Parathyroid adenoma (tissue), 2 donors: Measurements from ENCODE around the gene RANBP3.
A peak's percentile ranks its signal among the peaks of the same experiment; 100 is the strongest.

ENCODE experiments used
- H2AFZ ChIP-seq: fragments of 300-600 bp; sonication (generic); one replicate; pipeline ENCODE4 v1.7.0; 2017; ENCODE audit warnings: antibody characterized with exemption, mild to moderate bottlenecking
- H3K27ac ChIP-seq: fragments of 300-600 bp; sonication (generic); one replicate; pipeline ENCODE4 v1.7.0; 2017
- H3K27me3 ChIP-seq: fragments of 300-600 bp; sonication (generic); one replicate; pipeline ENCODE4 v1.7.0; 2017; ENCODE audit warnings: low read length; ENCODE audit not compliant: control insufficient read depth, insufficient read depth
- H3K36me3 ChIP-seq: fragments of 300-600 bp; sonication (generic); one replicate; pipeline ENCODE4 v1.7.0; 2017; ENCODE audit warnings: low read length; ENCODE audit not compliant: control insufficient read depth, insufficient read depth
- H3K4me1 ChIP-seq: fragments of 300-600 bp; sonication (generic); one replicate; pipeline ENCODE4 v1.7.0; 2017; ENCODE audit warnings: control low read depth
- H3K4me2 ChIP-seq: fragments of 300-600 bp; sonication (generic); one replicate; pipeline ENCODE4 v1.7.0; 2017; ENCODE audit warnings: low read length
- H3K4me3 ChIP-seq: fragments of 300-600 bp; sonication (generic); one replicate; pipeline ENCODE4 v1.7.0; 2017; ENCODE audit warnings: low read depth, low read length
- H3K79me2 ChIP-seq: fragments of 300-600 bp; sonication (generic); one replicate; pipeline ENCODE4 v1.7.0; 2017; ENCODE audit warnings: control low read depth
- H3K9ac ChIP-seq: fragments of 300-600 bp; sonication (generic); one replicate; pipeline ENCODE4 v1.7.0; 2017; ENCODE audit warnings: mild to moderate bottlenecking
- H3K9me3 ChIP-seq: fragments of 300-600 bp; sonication (generic); one replicate; pipeline ENCODE4 v1.7.0; 2017; ENCODE audit warnings: low read length; ENCODE audit not compliant: control insufficient read depth
- CTCF ChIP-seq: fragments of 300-600 bp; sonication (generic); IDR thresholded peaks from one replicate; pipeline ENCODE4 v1.7.0; 2017; ENCODE audit warnings: antibody characterized with exemption, mild to moderate bottlenecking
- donor health status: primary hyperparathyroidism.

RANBP3 gene

GRCh38 chr19:5956323-5956722 is 21.6 kb downstream of the RANBP3 start:
- H3K4me3 ChIP-seq, result peak overlapping the region; percentile 7
- H3K9me3 ChIP-seq, result no peaks in the 10 kb centered on the region
- H2AFZ ChIP-seq, result no peak overlapping the region
- H3K4me2 ChIP-seq, result peak overlapping the region; percentile 46
- H3K9ac ChIP-seq, result no peak overlapping the region
- no peak for TF ChIP-seq CTCF
- no peaks in the 10 kb centered on the region for H3K36me3 ChIP-seq
- no peak overlapping the region for H3K27ac ChIP-seq
- H3K27me3 ChIP-seq, result no peaks in the 10 kb centered on the region
- peaks cover 75% of the 10 kb centered on the region for H3K79me2 ChIP-seq
- peaks cover 38% of the 10 kb centered on the region for H3K4me1 ChIP-seq

DNA sequence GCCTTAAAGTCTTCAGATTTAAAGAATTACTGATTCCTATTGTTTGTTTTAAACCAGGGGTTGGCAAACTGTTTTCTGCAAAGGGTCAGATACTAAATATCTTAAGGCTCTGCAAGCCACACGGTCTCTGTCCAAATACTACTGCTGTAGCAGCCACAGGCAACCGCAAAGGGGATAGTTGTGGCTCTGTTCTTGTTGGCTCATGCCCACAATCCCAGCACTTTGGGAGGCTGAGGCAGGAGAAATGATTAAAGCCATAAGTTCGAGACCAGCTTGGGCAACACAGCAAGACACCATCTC is 22.4 kb downstream of the RANBP3 start:
- Histone ChIP-seq H3K27me3 (no peaks in the 10 kb centered on the region), H3K79me2 (peaks cover 70% of the 10 kb centered on the region), H3K4me3 (no peak overlapping the region), H3K27ac (no peak overlapping the region), H3K9ac (no peak overlapping the region), H3K4me1 (peaks cover 30% of the 10 kb centered on the region), H2AFZ (no peak overlapping the region), H3K4me2 (no peak overlapping the region), H3K36me3 (no peaks in the 10 kb centered on the region), H3K9me3 (no peaks in the 10 kb centered on the region)
- TF ChIP-seq CTCF, result no peak

DNA sequence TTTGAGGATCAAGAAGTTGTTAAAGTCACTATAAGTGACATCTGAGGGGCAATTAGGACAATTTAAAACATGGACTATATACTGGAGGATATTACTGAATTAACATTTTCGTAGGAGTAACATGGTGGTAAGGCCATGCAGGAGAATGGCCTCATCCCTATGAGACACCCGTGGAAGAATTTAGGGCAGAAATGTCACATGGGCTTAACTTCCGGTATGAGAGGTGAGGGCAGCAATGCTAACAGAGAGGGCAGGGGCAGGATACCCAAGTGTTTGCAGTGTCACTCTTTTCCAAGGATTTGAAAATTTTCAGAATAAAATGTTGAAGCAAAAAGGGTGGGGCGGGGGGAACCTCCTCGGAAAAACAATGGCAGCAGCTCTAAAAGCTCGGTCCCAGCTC is 23.6 kb downstream of the RANBP3 start:
- Histone ChIP-seq H3K9me3 (no peaks in the 10 kb centered on the region), H2AFZ (no peak overlapping the region), H3K79me2 (peaks cover 70% of the 10 kb centered on the region), H3K4me3 (no peak overlapping the region), H3K9ac (no peak overlapping the region), H3K4me2 (peak overlapping the region; percentile 44), H3K27ac (peak overlapping the region; percentile 34), H3K4me1 (peaks cover 25% of the 10 kb centered on the region), H3K27me3 (no peaks in the 10 kb centered on the region), H3K36me3 (no peaks in the 10 kb centered on the region)
- no peak for TF ChIP-seq CTCF

DNA sequence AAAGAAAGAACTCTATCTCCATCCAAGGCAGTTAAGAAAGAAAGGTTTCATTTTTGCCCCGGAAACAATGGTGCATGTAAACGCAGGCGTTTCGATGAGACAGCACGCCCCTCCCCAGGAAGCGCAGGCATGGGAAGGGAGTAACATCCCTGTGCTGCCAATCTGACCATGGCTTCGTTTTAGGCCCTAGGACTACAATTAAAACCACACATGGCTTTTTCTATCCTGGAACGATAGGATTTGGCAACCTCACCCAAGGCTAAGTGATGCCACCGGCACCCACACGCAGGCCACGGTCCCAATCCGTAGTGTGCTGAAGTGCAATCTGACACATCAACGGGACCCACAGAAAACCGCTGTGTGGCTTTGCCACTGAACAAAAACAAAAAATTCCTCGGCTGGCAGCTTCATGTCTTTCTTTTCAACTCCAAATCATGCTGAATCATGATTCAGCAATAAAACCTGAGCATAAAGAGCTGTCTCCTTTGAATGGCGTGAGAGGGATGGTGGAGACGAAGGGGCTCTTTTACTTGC is 24.2 kb downstream of the RANBP3 start:
- Histone ChIP-seq H3K27ac (peak overlapping the region; percentile 34), H2AFZ (no peak overlapping the region), H3K27me3 (no peaks in the 10 kb centered on the region), H3K9me3 (no peaks in the 10 kb centered on the region), H3K4me1 (peaks cover 25% of the 10 kb centered on the region), H3K9ac (no peak overlapping the region), H3K36me3 (no peaks in the 10 kb centered on the region), H3K4me3 (no peak overlapping the region), H3K4me2 (peak overlapping the region; percentile 44), H3K79me2 (peaks cover 69% of the 10 kb centered on the region)
- no peak for TF ChIP-seq CTCF

- Histone ChIP-seq H3K36me3 (no peaks in the 10 kb centered on the region), H3K27ac (no peak overlapping the region), H3K4me1 (peaks cover 25% of the 10 kb centered on the region), H3K4me2 (no peak overlapping the region), H3K4me3 (no peak overlapping the region), H2AFZ (no peak overlapping the region), H3K27me3 (no peaks in the 10 kb centered on the region), H3K79me2 (peaks cover 64% of the 10 kb centered on the region), H3K9ac (no peak overlapping the region), H3K9me3 (no peaks in the 10 kb centered on the region)
- TF ChIP-seq CTCF, result no peak
Observed at GRCh38 chr19:5953030-5953589, 24.8 kb downstream of the RANBP3 start.
